ENCODE measurements around the gene RUNX3.

RUNX3 gene

GRCh38 chr1:24886241-24886640, 43.8 kb downstream of the RUNX3 start:
- DNase-seq (ENCODE audit: low spot score): no peak

- DNase-seq (ENCODE audit: low spot score): no peak
These were observed 45.3 kb downstream of the RUNX3 start for GRCh38 chr1:24884751-24885150.

GRCh38 chr1:24881034-24881433, 49.0 kb downstream of the RUNX3 start:
- DNase-seq (ENCODE audit: low spot score): no peak

- DNase-seq (ENCODE audit: low spot score): no peak
These were observed 51.0 kb downstream of the RUNX3 start for GRCh38 chr1:24878775-24879742.

- DNase-seq (ENCODE audit: low spot score): no peak
These were observed 52.0 kb downstream of the RUNX3 start for GRCh38 chr1:24878045-24878444.

GRCh38 chr1:24875991-24876506, 54.0 kb downstream of the RUNX3 start:
- no peak for DNase-seq (ENCODE audit: low spot score)

- no peak for DNase-seq (ENCODE audit: low spot score)
These were observed 54.8 kb downstream of the RUNX3 start for GRCh38 chr1:24875257-24875656.

GRCh38 chr1:24874611-24875234, 55.4 kb downstream of the RUNX3 start:
- DNase-seq (ENCODE audit: low spot score): no peak

GRCh38 chr1:24874056-24874455, 56.0 kb downstream of the RUNX3 start:
- no peak for DNase-seq (ENCODE audit: low spot score)

- DNase-seq (ENCODE audit: low spot score): no peak
These were observed 56.9 kb downstream of the RUNX3 start for GRCh38 chr1:24873148-24873547.

- no peak for DNase-seq (ENCODE audit: low spot score)
These were observed 57.8 kb downstream of the RUNX3 start for GRCh38 chr1:24872061-24872850.

GRCh38 chr1:24871306-24871901, 58.7 kb downstream of the RUNX3 start:
- DNase-seq (ENCODE audit: low spot score): no peak

GRCh38 chr1:24870551-24871195, 59.4 kb downstream of the RUNX3 start:
- no peak for DNase-seq (ENCODE audit: low spot score)

GRCh38 chr1:24868016-24868875, 61.8 kb downstream of the RUNX3 start:
- DNase-seq (ENCODE audit: low spot score): no peak

- no peak for DNase-seq (ENCODE audit: low spot score)
These were observed 62.8 kb downstream of the RUNX3 start for GRCh38 chr1:24867084-24867870.

- DNase-seq (ENCODE audit: low spot score): no peak
These were observed 63.6 kb downstream of the RUNX3 start for GRCh38 chr1:24866211-24867083.

- DNase-seq (ENCODE audit: low spot score): no peak
These were observed 64.5 kb downstream of the RUNX3 start for GRCh38 chr1:24865587-24865986.

- DNase-seq (ENCODE audit: low spot score): no peak
These were observed 64.9 kb downstream of the RUNX3 start for GRCh38 chr1:24865168-24865567.

GRCh38 chr1:24864370-24864777, 65.7 kb downstream of the RUNX3 start:
- no peak for DNase-seq (ENCODE audit: low spot score)

Data from germinal center (tissue), 1 donor.